ENCODE data around the gene RWDD4. TPM values are rescaled to one million over a fixed set of nuclear protein-coding genes. Genes with fewer than 3 reads are reported as not detected.

Gene RWDD4
- 19.1 and 19.2 TPM in 2 replicates for total RNA-seq

- intact Hi-C loops (cut with micrococcal nuclease): loop anchor here (1.0 to 5.0 kb wide), 12 partner anchors 63 to 1812 kb away; partner anchors contain the start of genes CASP3, CCDC110, CDKN2AIP and CFAP97
Observed at GRCh38 chr4:183659029-183659871, at the start of gene RWDD4, which contains the start of gene TRAPPC11. TSS of gene RWDD4 (minus strand) at chr4:183659185. CDS start at chr4:183658952, 233 bp downstream. TSS of gene TRAPPC11 (plus strand) at chr4:183659293. CDS start at chr4:183663868, 4,575 bp downstream.

- intact Hi-C loops (cut with micrococcal nuclease): no loop called here
Observed at GRCh38 chr4:183702492-183702891, 43.5 kb upstream of the RWDD4 start.

- intact Hi-C loops (cut with micrococcal nuclease): no loop called here
Observed at GRCh38 chr4:183700407-183700806, 41.4 kb upstream of the RWDD4 start.

- intact Hi-C loops (cut with micrococcal nuclease): no loop called here
Observed at GRCh38 chr4:183698909-183699308, 39.9 kb upstream of the RWDD4 start.

- intact Hi-C loops (cut with micrococcal nuclease): no loop called here
Observed at GRCh38 chr4:183691897-183692296, 32.9 kb upstream of the RWDD4 start.

GRCh38 chr4:183691006-183691405 lies 32.0 kb upstream of the RWDD4 start:
- intact Hi-C loops (cut with micrococcal nuclease): no loop called here

GRCh38 chr4:183688216-183688615 lies 29.2 kb upstream of the RWDD4 start:
- intact Hi-C loops (cut with micrococcal nuclease): no loop called here

- intact Hi-C loops (cut with micrococcal nuclease): no loop called here
Observed at GRCh38 chr4:183686461-183686860, 27.5 kb upstream of the RWDD4 start.

- intact Hi-C loops (cut with micrococcal nuclease): no loop called here
Observed at GRCh38 chr4:183681119-183681518, 22.1 kb upstream of the RWDD4 start.

- intact Hi-C loops (cut with micrococcal nuclease): no loop called here
Observed at GRCh38 chr4:183675625-183676024, 16.6 kb upstream of the RWDD4 start.

- intact Hi-C loops (cut with micrococcal nuclease): no loop called here
Observed at GRCh38 chr4:183674153-183674552, 15.2 kb upstream of the RWDD4 start.

GRCh38 chr4:183670960-183671555 lies 12.1 kb upstream of the RWDD4 start:
- intact Hi-C loops (cut with micrococcal nuclease): no loop called here

GRCh38 chr4:183670251-183670650 lies 11.3 kb upstream of the RWDD4 start:
- intact Hi-C loops (cut with micrococcal nuclease): no loop called here

GRCh38 chr4:183666088-183666487 lies 7.1 kb upstream of the RWDD4 start:
- intact Hi-C loops (cut with micrococcal nuclease): no loop called here

GRCh38 chr4:183659872-183660242 lies 872 bp upstream of the RWDD4 start:
- intact Hi-C loops (cut with micrococcal nuclease): loop anchor here (1.0 to 5.0 kb wide), 12 partner anchors 62 to 1811 kb away; partner anchors contain the start of genes CASP3, CCDC110, CDKN2AIP and CFAP97

- intact Hi-C loops (cut with micrococcal nuclease): loop anchor here (1.0 to 5.0 kb wide), 14 partner anchors 25 to 1812 kb away; partner anchors contain the start of genes CASP3, CCDC110, CDKN2AIP and CFAP97
Observed at GRCh38 chr4:183658362-183659028, 490 bp downstream of the RWDD4 start.

GRCh38 chr4:183657564-183657963 lies 1.4 kb downstream of the RWDD4 start:
- intact Hi-C loops (cut with micrococcal nuclease): loop anchor here (5.0 kb wide), 2 partner anchors 990 to 1545 kb away; partner anchors contain the start of genes CASP3, CFAP97 and PRIMPOL

GRCh38 chr4:183645326-183645725 lies 13.7 kb downstream of the RWDD4 start:
- intact Hi-C loops (cut with micrococcal nuclease): no loop called here

GRCh38 chr4:183639291-183639690 lies 19.7 kb downstream of the RWDD4 start:
- intact Hi-C loops (cut with micrococcal nuclease): no loop called here

GRCh38 chr4:183638436-183638835 lies 20.5 kb downstream of the RWDD4 start:
- intact Hi-C loops (cut with micrococcal nuclease): no loop called here

GRCh38 chr4:183637461-183637860 lies 21.5 kb downstream of the RWDD4 start:
- intact Hi-C loops (cut with micrococcal nuclease): no loop called here

GRCh38 chr4:183636923-183637322 lies 22.1 kb downstream of the RWDD4 start:
- intact Hi-C loops (cut with micrococcal nuclease): no loop called here

All from T-helper 1 cell treated with Interleukin-12 subunit alpha and Interleukin-12 subunit beta and Interleukin-4 antibody, amounts not matched to agents 30 ng/mL and 1 ng/mL, for 36 hours (primary cell).